OCI-LY7 (cell line): ENCODE measurements around the gene MERTK. TPM values are rescaled to one million over a fixed set of nuclear protein-coding genes. Genes with fewer than 3 reads are reported as not detected.
"Not testable (repeated sequence)": the region's sequence is repeated elsewhere in the genome, so short reads cannot be mapped to it uniquely, and the experiment has no call there.

ENCODE experiments used
- BruUV-seq: library from RNA; stranded (reverse); fragments of 400-500 nt; replicated peaks from 2 replicates; lab custom pipeline; 2021; lab: Mats Ljungman, UMichigan
- CTCF ChIA-PET: fragments of 300-600 bp; sonication (Branson Sonifier 250); formaldehyde crosslinking; loops from one replicate; lab custom pipeline; 2022; ENCODE audit warnings: antibody characterized with exemption; ENCODE audit not compliant: unreplicated experiment; lab: Charles Lee
- POLR2A ChIA-PET: fragments of 300-600 bp; sonication (Branson Sonifier 250); formaldehyde crosslinking; loops from one replicate; lab custom pipeline; 2022; ENCODE audit warnings: antibody characterized with exemption; lab: Charles Lee
- DNase-seq: peaks from one replicate; pipeline ENCODE4 v3.0.0-alpha.2; 2015; ENCODE audit warnings: low spot score
- H2AFZ ChIP-seq: fragments of 200-600 bp; sonication (generic), shearing (Covaris generic); 2 replicates; pipeline ENCODE4 v1.6.1; 2014; ENCODE audit warnings: mild to moderate bottlenecking, antibody characterized with exemption, low read length, moderate library complexity
- H3K27ac ChIP-seq: fragments of 200-600 bp; sonication (generic); 2 replicates; pipeline ENCODE4 v1.5.1; 2014; ENCODE audit warnings: mixed run types, low read depth, mild to moderate bottlenecking, moderate library complexity, low read length, inconsistent platforms; ENCODE audit not compliant: poor library complexity, severe bottlenecking
- H3K36me3 ChIP-seq: fragments of 200-600 bp; sonication (generic); 2 replicates; pipeline ENCODE4 v1.6.1; 2014; ENCODE audit warnings: mild to moderate bottlenecking, antibody characterized with exemption, low read length, moderate library complexity, mixed read lengths; ENCODE audit not compliant: insufficient read depth
- H3K4me1 ChIP-seq: fragments of 200-600 bp; sonication (generic); 2 replicates; pipeline ENCODE4 v1.5.1; 2014; ENCODE audit warnings: mild to moderate bottlenecking, low read length; ENCODE audit not compliant: insufficient read depth, poor library complexity, severe bottlenecking
- H3K4me2 ChIP-seq: fragments of 200-600 bp; sonication (generic); 2 replicates; pipeline ENCODE4 v1.6.1; 2014; ENCODE audit warnings: mild to moderate bottlenecking, low read length
- H3K4me3 ChIP-seq: fragments of 200-600 bp; sonication (generic); 2 replicates; pipeline ENCODE4 v1.5.1; 2014; ENCODE audit warnings: mild to moderate bottlenecking, low read depth, low read length; ENCODE audit not compliant: poor library complexity, severe bottlenecking
- H3K79me2 ChIP-seq: fragments of 200-600 bp; sonication (generic); 2 replicates; pipeline ENCODE4 v1.6.1; 2016; ENCODE audit warnings: low read depth, mild to moderate bottlenecking, low read length, moderate library complexity, mixed read lengths; ENCODE audit not compliant: insufficient read depth
- H3K9me2 ChIP-seq: fragments of 200-600 bp; sonication (generic); 2 replicates; pipeline ENCODE4 v1.6.1; 2016; ENCODE audit warnings: mild to moderate bottlenecking, low read length, mixed read lengths; ENCODE audit not compliant: insufficient read depth
- H3K9me3 ChIP-seq: fragments of 200-600 bp; sonication (generic); 2 replicates; pipeline ENCODE4 v1.6.1; 2014; ENCODE audit warnings: mild to moderate bottlenecking, mixed run types, low read length, mixed read lengths
- H4K20me1 ChIP-seq: fragments of 200-600 bp; sonication (generic); 2 replicates; pipeline ENCODE4 v1.6.1; 2014; ENCODE audit warnings: mild to moderate bottlenecking, antibody characterized with exemption, low read length, moderate library complexity, mixed read lengths; ENCODE audit not compliant: insufficient read depth
- CTCF ChIP-seq: fragments of 200-600 bp; sonication (generic); conservative IDR thresholded peaks from 2 replicates; pipeline ENCODE4 v1.5.1; 2014; ENCODE audit warnings: mild to moderate bottlenecking, antibody characterized with exemption, low read length, moderate library complexity, mixed read lengths
- EZH2phosphoT487 ChIP-seq: fragments of 200-600 bp; sonication (generic); IDR thresholded peaks from 2 replicates; pipeline ENCODE4 v1.6.1; 2018; ENCODE audit warnings: low read depth, borderline replicate concordance, mild to moderate bottlenecking, mixed run types, antibody characterized with exemption, low read length, moderate library complexity, mixed read lengths
- intact Hi-C: fragments of 100-400 bp; cut with micrococcal nuclease; formaldehyde crosslinking; loops from one replicate; pipeline ENCODE4 v1.10.0; 2022; ENCODE audit not compliant: unreplicated experiment
- total RNA-seq, 2 experiments: library from RNA; depleted of rRNA in 1 of 2; stranded (reverse); fragments of >200 nt in 1 of 2; shearing (Covaris generic) in 1 of 2; gene quantifications; 2 replicates each; pipeline ENCODE4 v1.2.3, GENCODE V29; 2014 to 2022

The MERTK gene
- total RNA-seq, 2 experiments from 2014 or later: 0.38 TPM; not detected in 1

- DNase-seq: no peak
- Histone ChIP-seq H2AFZ (no peak overlapping the region), H3K4me1 (no peaks in the 10 kb centered on the region), H3K4me3 (no peak overlapping the region), H3K9me2 (no peaks in the 10 kb centered on the region), H3K9me3 (no peaks in the 10 kb centered on the region), H4K20me1 (no peaks in the 10 kb centered on the region), H3K4me2 (no peak overlapping the region), H3K79me2 (no peaks in the 10 kb centered on the region), H3K27ac (no peak overlapping the region), H3K36me3 (no peaks in the 10 kb centered on the region)
- ChIA-PET POLR2A (no interaction called here), CTCF (no interaction called here)
- no TSS peak for BruUV-seq
- TF ChIP-seq EZH2phosphoT487: no peak
- TF ChIP-seq CTCF: no peak
- intact Hi-C loops: no loop called here
Observed at GRCh38 chr2:111930409-111930808, 32.0 kb downstream of the MERTK start.

- Histone ChIP-seq H2AFZ (no peak overlapping the region), H3K9me3 (no peaks in the 10 kb centered on the region), H3K4me3 (no peak overlapping the region), H3K36me3 (no peaks in the 10 kb centered on the region), H3K4me1 (no peaks in the 10 kb centered on the region), H3K27ac (no peak overlapping the region), H3K4me2 (no peak overlapping the region), H4K20me1 (no peaks in the 10 kb centered on the region), H3K9me2 (no peaks in the 10 kb centered on the region), H3K79me2 (no peaks in the 10 kb centered on the region)
- intact Hi-C loops: no loop called here
- DNase-seq: no peak
- CTCF ChIA-PET: no interaction called here
- POLR2A ChIA-PET: no interaction called here
- TF ChIP-seq CTCF (no peak), EZH2phosphoT487 (no peak)
- BruUV-seq: no TSS peak
Observed at GRCh38 chr2:111930875-111931274, 32.5 kb downstream of the MERTK start.

GRCh38 chr2:111932841-111933291 lies 34.5 kb downstream of the MERTK start:
- TF ChIP-seq EZH2phosphoT487: no peak
- TF ChIP-seq CTCF: no peak
- Histone ChIP-seq H3K9me3 (no peaks in the 10 kb centered on the region), H3K9me2 (no peaks in the 10 kb centered on the region), H3K36me3 (no peaks in the 10 kb centered on the region), H4K20me1 (no peaks in the 10 kb centered on the region), H3K4me1 (no peaks in the 10 kb centered on the region), H3K4me3 (no peak overlapping the region), H3K4me2 (no peak overlapping the region), H3K79me2 (no peaks in the 10 kb centered on the region), H3K27ac (no peak overlapping the region), H2AFZ (no peak overlapping the region)
- no peak for DNase-seq
- BruUV-seq: no TSS peak
- ChIA-PET POLR2A (no interaction called here), CTCF (no interaction called here)
- intact Hi-C loops: no loop called here

GRCh38 chr2:111933900-111934299 lies 35.5 kb downstream of the MERTK start:
- H4K20me1 ChIP-seq, H3K79me2 ChIP-seq, H3K4me2 ChIP-seq, H3K9me2 ChIP-seq, H3K9me3 ChIP-seq, H2AFZ ChIP-seq, BruUV-seq, H3K4me1 ChIP-seq, H3K4me3 ChIP-seq, POLR2A ChIA-PET, H3K36me3 ChIP-seq, intact Hi-C loops, H3K27ac ChIP-seq, DNase-seq, CTCF ChIA-PET: not testable (repeated sequence)
